GM12873 (cell line): ENCODE measurements around the gene TRAF5.

ENCODE experiments used
- TF ChIP-seq, protein P1 (sequence below): IDR thresholded peaks from 2 replicates; pipeline ENCODE4 v1.5.1; 2012; ENCODE audit warnings: low read depth, mild to moderate bottlenecking, moderate library complexity, low read length, control low read depth; ENCODE audit not compliant: insufficient read depth; ENCODE audit errors: missing control alignments

The TRAF5 gene

DNA sequence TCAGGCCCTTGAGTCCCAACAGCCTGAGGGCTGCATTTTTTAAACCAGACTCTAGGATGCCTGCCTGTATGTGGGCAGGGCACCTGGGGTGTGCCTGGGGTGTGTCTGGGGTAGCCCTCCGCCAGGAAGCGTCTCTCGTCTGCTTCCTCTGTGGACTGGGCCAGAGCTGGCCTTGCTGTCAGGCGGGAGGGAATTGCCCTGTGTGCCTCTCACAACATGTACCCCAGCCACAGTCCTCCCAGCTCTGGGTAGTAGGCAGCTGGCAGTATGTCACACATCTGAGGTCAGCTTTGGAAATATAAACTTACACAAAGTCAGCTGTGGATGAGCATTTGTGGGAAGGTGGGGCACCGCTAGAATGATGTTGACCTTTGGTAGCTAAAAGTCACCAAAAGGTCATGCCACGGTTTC, 13.0 kb downstream of the TRAF5 start:
- TF ChIP-seq, protein P1, sequence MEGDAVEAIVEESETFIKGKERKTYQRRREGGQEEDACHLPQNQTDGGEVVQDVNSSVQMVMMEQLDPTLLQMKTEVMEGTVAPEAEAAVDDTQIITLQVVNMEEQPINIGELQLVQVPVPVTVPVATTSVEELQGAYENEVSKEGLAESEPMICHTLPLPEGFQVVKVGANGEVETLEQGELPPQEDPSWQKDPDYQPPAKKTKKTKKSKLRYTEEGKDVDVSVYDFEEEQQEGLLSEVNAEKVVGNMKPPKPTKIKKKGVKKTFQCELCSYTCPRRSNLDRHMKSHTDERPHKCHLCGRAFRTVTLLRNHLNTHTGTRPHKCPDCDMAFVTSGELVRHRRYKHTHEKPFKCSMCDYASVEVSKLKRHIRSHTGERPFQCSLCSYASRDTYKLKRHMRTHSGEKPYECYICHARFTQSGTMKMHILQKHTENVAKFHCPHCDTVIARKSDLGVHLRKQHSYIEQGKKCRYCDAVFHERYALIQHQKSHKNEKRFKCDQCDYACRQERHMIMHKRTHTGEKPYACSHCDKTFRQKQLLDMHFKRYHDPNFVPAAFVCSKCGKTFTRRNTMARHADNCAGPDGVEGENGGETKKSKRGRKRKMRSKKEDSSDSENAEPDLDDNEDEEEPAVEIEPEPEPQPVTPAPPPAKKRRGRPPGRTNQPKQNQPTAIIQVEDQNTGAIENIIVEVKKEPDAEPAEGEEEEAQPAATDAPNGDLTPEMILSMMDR: no peak

DNA sequence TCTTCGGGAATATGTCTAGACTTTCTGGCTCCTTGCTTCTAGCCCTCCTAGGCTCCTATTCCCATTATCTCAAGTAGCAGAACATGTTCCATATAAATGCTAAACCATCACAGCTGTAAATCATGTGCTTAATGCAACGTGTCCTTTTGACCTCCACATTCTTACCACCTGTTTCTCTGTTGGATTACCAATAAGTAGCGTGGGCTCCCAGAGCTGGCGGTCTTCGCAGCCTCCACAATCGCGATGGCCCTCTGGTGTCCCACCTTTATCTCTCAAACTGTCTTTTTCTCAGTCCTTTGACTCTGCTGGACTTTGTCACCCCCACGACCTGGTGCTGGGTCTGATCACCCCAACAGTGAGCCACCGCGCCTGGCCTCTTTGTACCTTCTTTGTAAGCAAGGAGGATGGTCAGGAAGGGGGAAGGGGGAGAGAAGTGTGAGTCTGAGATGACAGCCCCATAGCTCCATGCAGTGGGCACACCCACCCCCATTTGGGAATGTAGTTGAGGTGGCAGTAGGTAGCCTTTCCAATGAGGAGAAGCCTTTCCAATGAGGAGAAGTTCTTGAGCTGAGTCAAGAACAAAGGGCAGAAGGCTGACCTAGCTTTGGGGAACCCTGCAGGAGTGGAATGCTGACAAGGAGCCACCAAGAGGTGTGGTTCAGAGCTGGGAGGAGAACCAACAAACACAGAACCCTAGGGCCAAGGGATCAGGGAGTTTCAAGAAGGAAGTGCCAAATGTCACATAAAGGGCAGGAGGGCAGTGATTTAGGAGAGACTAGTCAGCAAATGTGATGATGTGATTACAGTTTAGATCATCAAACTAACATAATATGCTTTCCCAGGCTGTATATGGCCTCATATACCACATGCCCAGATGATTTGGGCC, 14.2 kb downstream of the TRAF5 start:
- TF ChIP-seq, protein P1: no peak

DNA sequence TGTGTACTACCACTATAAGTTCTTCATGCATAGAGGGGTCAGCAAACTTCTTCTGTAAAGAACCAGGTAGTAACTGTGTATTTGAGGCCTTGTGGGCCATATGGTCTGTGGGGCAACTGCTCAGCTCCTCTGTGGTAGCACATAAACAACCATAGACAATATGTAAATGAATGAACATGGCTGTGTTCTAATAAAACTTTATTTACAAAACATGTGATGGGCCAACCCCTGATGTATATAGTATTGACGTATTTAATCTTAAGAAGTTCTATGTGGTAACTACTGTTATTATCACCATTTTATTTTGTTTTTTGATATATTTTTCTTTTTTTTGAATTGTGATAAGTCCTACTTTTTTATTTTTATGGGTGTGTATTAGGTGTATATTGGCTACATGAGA, 15.4 kb downstream of the TRAF5 start:
- TF ChIP-seq, protein P1: no peak

DNA sequence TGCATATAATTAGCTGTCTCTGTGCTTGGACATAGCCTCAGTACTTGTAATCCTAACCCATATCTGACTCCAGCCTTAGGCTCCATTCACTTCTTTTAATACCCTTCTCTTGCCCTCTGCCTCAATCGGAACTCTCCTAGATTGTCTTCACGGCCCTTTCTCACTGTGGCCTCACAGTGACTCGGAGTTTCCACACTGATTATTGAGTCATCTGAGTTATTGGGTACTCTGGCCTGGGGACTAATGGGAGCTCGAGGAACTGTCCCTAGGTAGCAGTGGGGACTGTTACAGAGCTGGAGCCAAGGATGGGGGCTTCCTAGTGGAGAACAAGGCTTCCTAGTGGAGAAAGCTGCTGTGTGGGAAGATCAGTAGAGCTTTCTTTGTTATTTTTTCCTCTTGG, 17.0 kb downstream of the TRAF5 start:
- TF ChIP-seq, protein P1: no peak

DNA sequence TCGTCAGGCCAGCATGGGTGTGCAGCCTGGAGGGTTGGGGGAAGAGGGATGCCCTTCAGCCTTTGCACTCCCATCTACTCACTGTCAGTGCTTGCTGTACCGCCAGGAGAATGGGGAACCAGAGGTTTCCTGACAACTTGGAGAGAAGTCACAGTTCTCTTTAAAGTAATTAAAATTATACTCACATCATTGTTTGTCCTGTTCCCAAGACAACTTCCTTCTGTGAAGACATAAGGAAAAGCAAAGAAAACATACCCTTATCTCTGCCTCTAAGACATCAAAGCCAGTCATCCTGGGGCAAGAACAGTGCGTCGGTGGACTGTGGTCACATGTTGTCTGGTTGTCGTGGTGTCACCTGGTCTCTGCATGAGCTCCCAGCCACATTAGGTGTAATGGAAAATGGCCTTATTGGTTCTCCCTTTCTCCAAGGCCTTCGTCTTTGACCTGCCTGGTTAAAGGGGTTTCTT, 17.6 kb downstream of the TRAF5 start:
- TF ChIP-seq, protein P1: no peak

DNA sequence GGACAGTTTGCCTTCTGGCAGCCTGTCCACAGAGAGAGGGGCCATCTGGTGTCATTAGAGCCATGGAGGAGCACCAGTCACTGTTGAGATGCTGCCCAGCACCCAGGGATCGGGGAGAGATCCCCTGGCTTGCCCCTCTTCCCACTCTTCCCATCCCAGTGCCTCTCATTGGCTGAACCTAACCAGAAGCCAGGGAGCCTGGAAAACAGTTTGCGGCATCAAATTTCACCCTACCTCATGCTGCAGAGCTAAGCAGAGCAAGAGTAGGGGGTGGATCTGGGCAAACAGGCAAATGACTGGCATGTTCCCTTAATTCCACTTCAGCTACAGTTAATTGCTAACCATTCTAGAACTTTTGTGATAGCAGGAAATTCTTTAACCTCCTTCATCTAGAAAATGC, 19.1 kb downstream of the TRAF5 start:
- TF ChIP-seq, protein P1: no peak

DNA sequence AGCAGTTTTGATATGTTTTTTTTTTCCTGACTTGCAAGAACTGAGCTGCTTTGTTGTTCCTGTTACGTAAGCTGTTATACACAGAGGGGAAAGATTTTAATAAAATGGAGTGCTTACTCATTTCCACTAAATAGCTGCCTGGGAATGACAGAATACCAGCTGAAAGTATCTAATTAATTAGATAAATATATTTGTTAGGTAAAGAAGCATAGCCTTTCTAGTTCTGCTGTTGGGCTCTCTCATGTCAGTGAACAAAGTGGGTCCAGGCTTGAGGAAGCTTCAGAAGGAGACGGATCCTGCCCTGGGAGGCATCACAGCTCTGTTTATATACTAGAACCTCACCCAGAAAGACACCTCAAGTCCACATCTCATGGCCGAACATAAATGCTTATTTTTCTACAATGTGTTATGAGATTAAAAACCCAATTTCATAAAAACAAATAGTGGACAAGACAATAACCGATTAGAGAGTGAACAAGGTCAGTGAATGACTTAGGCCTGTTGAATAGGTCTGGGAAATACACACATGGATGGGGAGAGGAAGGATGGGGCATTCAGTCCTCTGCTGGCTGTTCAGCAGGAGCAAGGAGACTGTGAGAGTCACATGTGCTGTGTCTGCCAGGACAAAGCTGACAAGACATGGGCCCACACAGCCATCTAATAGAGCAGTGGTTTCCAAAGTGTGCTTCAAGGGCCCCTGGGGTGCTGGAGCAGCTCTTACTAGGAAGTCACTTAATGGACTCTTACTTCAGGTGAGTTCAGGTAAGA, 20.6 kb downstream of the TRAF5 start:
- TF ChIP-seq, protein P1: no peak
